HG02973 (cell line): ENCODE data around the gene C6orf132.
"Not testable (repeated sequence)": the region's sequence is repeated elsewhere in the genome, so short reads cannot be mapped to it uniquely, and the experiment has no call there.

Experiments used
- ATAC-seq: cut with Tn5 transposase; IDR thresholded peaks from one replicate; pipeline ENCODE4 v1.9.1; 2021; ENCODE audit warnings: moderate library complexity; ENCODE audit not compliant: unreplicated experiment

C6orf132 gene

GRCh38 chr6:42163981-42164380 lies 21.6 kb upstream of the C6orf132 start:
- ATAC-seq = no peak

GRCh38 chr6:42162812-42163211 lies 20.4 kb upstream of the C6orf132 start:
- ATAC-seq = no peak

- no peak for ATAC-seq
Observed at GRCh38 chr6:42162384-42162783, 20.0 kb upstream of the C6orf132 start.

GRCh38 chr6:42159431-42160024 lies 17.1 kb upstream of the C6orf132 start:
- no peak for ATAC-seq

- no peak for ATAC-seq
Observed at GRCh38 chr6:42158631-42159030, 16.2 kb upstream of the C6orf132 start.

GRCh38 chr6:42158011-42158410 lies 15.6 kb upstream of the C6orf132 start:
- ATAC-seq = no peak

- no peak for ATAC-seq
Observed at GRCh38 chr6:42156638-42157037, 14.2 kb upstream of the C6orf132 start.

GRCh38 chr6:42155293-42155692 lies 12.9 kb upstream of the C6orf132 start:
- no peak for ATAC-seq

- no peak for ATAC-seq
Observed at GRCh38 chr6:42154461-42155209, 12.2 kb upstream of the C6orf132 start.

GRCh38 chr6:42153921-42154320 lies 11.5 kb upstream of the C6orf132 start:
- no peak for ATAC-seq

GRCh38 chr6:42152528-42153213 lies 10.3 kb upstream of the C6orf132 start:
- ATAC-seq = not testable (repeated sequence)

GRCh38 chr6:42152024-42152423 lies 9.6 kb upstream of the C6orf132 start:
- no peak for ATAC-seq

- no peak for ATAC-seq
Observed at GRCh38 chr6:42150254-42150653, 7.8 kb upstream of the C6orf132 start.

GRCh38 chr6:42148058-42148457 lies 5.6 kb upstream of the C6orf132 start:
- no peak for ATAC-seq

GRCh38 chr6:42147138-42147562 lies 4.7 kb upstream of the C6orf132 start:
- ATAC-seq = no peak

GRCh38 chr6:42141603-42142117 lies 760 bp downstream of the C6orf132 start:
- no peak for ATAC-seq

- ATAC-seq = no peak
Observed at GRCh38 chr6:42140756-42141602, 1.4 kb downstream of the C6orf132 start.

GRCh38 chr6:42140032-42140431 lies 2.4 kb downstream of the C6orf132 start:
- no peak for ATAC-seq

GRCh38 chr6:42138630-42139619 lies 3.5 kb downstream of the C6orf132 start:
- no peak for ATAC-seq

GRCh38 chr6:42138190-42138589 lies 4.2 kb downstream of the C6orf132 start:
- no peak for ATAC-seq
